Ascending aorta (tissue), 2 donors: ENCODE measurements around the gene TXNDC16. TPM values are rescaled to one million over a fixed set of nuclear protein-coding genes. Genes with fewer than 3 reads are reported as not detected.

Experiments used
- DNase-seq, 2 donors: peaks; one replicate each; pipeline ENCODE4 v3.0.0-alpha.2; 2019; ENCODE audit warnings: low spot score in 2 of 2
- H3K27ac ChIP-seq, 2 donors: fragments of 200-600 bp; sonication (generic); one replicate each; pipeline ENCODE4 v1.5.1; 2016 to 2017; ENCODE audit warnings: mild to moderate bottlenecking in 1 of 2
- H3K27me3 ChIP-seq: fragments of 200-600 bp; sonication (generic); one replicate; pipeline ENCODE4 v1.5.1; 2017
- H3K36me3 ChIP-seq, 2 donors: fragments of 200-600 bp; sonication (generic); one replicate each; pipeline ENCODE4 v1.5.1; 2016
- H3K4me1 ChIP-seq, 2 donors: fragments of 200-600 bp; sonication (generic); one replicate each; pipeline ENCODE4 v1.5.1; 2016 to 2017; ENCODE audit warnings: mild to moderate bottlenecking in 1 of 2
- H3K4me3 ChIP-seq, 2 donors: fragments of 200-600 bp; sonication (generic); one replicate each; pipeline ENCODE4 v1.5.1; 2016 to 2017; ENCODE audit warnings: mild to moderate bottlenecking in 1 of 2
- H3K9me3 ChIP-seq, 2 donors: fragments of 200-600 bp; sonication (generic); one replicate each; pipeline ENCODE4 v1.5.1; 2016
- CTCF ChIP-seq, 3 experiments: fragments of 200-600 bp in 2 of 3; fragments of 450-650 bp in 1 of 3; sonication (generic) in 2 of 3; IDR thresholded peaks; one replicate each; pipeline ENCODE4 v1.5.1; 2016 to 2019; ENCODE audit warnings: antibody characterized with exemption in 3 of 3, mild to moderate bottlenecking in 1 of 3, moderate library complexity in 1 of 3
- intact Hi-C: fragments of 100-400 bp; cut with DNase I; formaldehyde crosslinking; loops from one replicate; pipeline ENCODE4 v1.15.1; 2023
- total RNA-seq: library from RNA; depleted of rRNA; stranded (reverse); fragments of >200 nt; gene quantifications from one replicate; pipeline ENCODE4 v1.1.0, GENCODE V29; 2016

The TXNDC16 gene
- total RNA-seq, 1 donor from 2014 or later: 1.8 TPM

- H3K4me3 ChIP-seq: peak overlapping the region in 1 of 2 donors; percentile 93
- intact Hi-C loops: loop anchor here (5.0 to 10.0 kb wide), 5 partner anchors 402 to 1844 kb away; partner anchors contain the start of genes BMP4, CDKN3 and FERMT2
- TF ChIP-seq CTCF (IDR thresholded peaks at IDR 0.05): no peak
- H3K4me1 ChIP-seq: peaks cover 0 to 17% of the 10 kb centered on the region in 2 donors
- H3K9me3 ChIP-seq: no peaks in the 10 kb centered on the region
- H3K27me3 ChIP-seq: no peaks in the 10 kb centered on the region
- DNase-seq: no peak
- H3K27ac ChIP-seq: no peak overlapping the region
- H3K36me3 ChIP-seq: no peaks in the 10 kb centered on the region
Observed at GRCh38 chr14:52550661-52551060, 1.6 kb downstream of the TXNDC16 start.

- peaks cover 0 to 13% of the 10 kb centered on the region in 2 donors for H3K4me1 ChIP-seq
- no peak overlapping the region for H3K4me3 ChIP-seq
- DNase-seq: no peak
- intact Hi-C loops: no loop called here
- no peaks in the 10 kb centered on the region for H3K9me3 ChIP-seq
- H3K27me3 ChIP-seq: no peaks in the 10 kb centered on the region
- H3K36me3 ChIP-seq: no peaks in the 10 kb centered on the region
- H3K27ac ChIP-seq: peak overlapping the region in 1 of 2 donors; percentile 33
- TF ChIP-seq CTCF (IDR thresholded peaks at IDR 0.05): no peak
Observed at GRCh38 chr14:52547526-52547925, 4.8 kb downstream of the TXNDC16 start.

GRCh38 chr14:52547027-52547426 is 5.3 kb downstream of the TXNDC16 start:
- H3K27ac ChIP-seq: peak overlapping the region in 1 of 2 donors; percentile 33
- H3K9me3 ChIP-seq: no peaks in the 10 kb centered on the region
- H3K4me3 ChIP-seq: no peak overlapping the region
- H3K36me3 ChIP-seq: no peaks in the 10 kb centered on the region
- TF ChIP-seq CTCF (IDR thresholded peaks at IDR 0.05): no peak
- intact Hi-C loops: no loop called here
- H3K4me1 ChIP-seq: peaks cover 0 to 13% of the 10 kb centered on the region in 2 donors
- H3K27me3 ChIP-seq: no peaks in the 10 kb centered on the region
- DNase-seq: no peak

- Histone ChIP-seq H3K27me3 (no peaks in the 10 kb centered on the region), H3K4me1 (peaks cover 0 to 13% of the 10 kb centered on the region in 2 donors), H3K27ac (peak overlapping the region in 1 of 2 donors; percentile 33), H3K36me3 (no peaks in the 10 kb centered on the region), H3K9me3 (no peaks in the 10 kb centered on the region), H3K4me3 (no peak overlapping the region)
- no peak for TF ChIP-seq CTCF (IDR thresholded peaks at IDR 0.05)
- DNase-seq: no peak
- intact Hi-C loops: no loop called here
Observed at GRCh38 chr14:52546318-52546670, 6.0 kb downstream of the TXNDC16 start.

GRCh38 chr14:52545584-52546317 is 6.6 kb downstream of the TXNDC16 start:
- Histone ChIP-seq H3K27ac (no peak overlapping the region), H3K36me3 (peaks cover 0 to 2% of the 10 kb centered on the region in 2 donors), H3K9me3 (no peaks in the 10 kb centered on the region), H3K4me1 (peaks cover 0 to 9% of the 10 kb centered on the region in 2 donors), H3K4me3 (no peak overlapping the region), H3K27me3 (no peaks in the 10 kb centered on the region)
- no peak for TF ChIP-seq CTCF (IDR thresholded peaks at IDR 0.05)
- intact Hi-C loops: no loop called here
- no peak for DNase-seq
